ENCODE measurements around the gene AGMO. TPM values are rescaled to one million over a fixed set of nuclear protein-coding genes. Genes with fewer than 3 reads are reported as not detected.

Gene AGMO
- total RNA-seq, 1 donor from 2014 or later, result 0.32 TPM

GRCh38 chr7:15352421-15353206 is 209.2 kb downstream of the AGMO start:
- ATAC-seq (no peak), DNase-seq (no peak)
- intact Hi-C loops (cut with micrococcal nuclease), result no loop called here

- no peak for ATAC-seq
- no peak for DNase-seq
- intact Hi-C loops (cut with micrococcal nuclease), result no loop called here
Observed at GRCh38 chr7:15345216-15345615, 216.6 kb downstream of the AGMO start.

- intact Hi-C loops (cut with micrococcal nuclease), result no loop called here
- no peak for ATAC-seq
- no peak for DNase-seq
Observed at GRCh38 chr7:15341817-15342216, 220.0 kb downstream of the AGMO start.

- DNase-seq (no peak), ATAC-seq (no peak)
- intact Hi-C loops (cut with micrococcal nuclease), result no loop called here
Observed at GRCh38 chr7:15336146-15336545, 225.7 kb downstream of the AGMO start.

GRCh38 chr7:15335390-15335789 is 226.4 kb downstream of the AGMO start:
- intact Hi-C loops (cut with micrococcal nuclease), result no loop called here
- ATAC-seq, result no peak
- DNase-seq, result no peak

- no peak for DNase-seq
- intact Hi-C loops (cut with micrococcal nuclease), result no loop called here
- no peak for ATAC-seq
Observed at GRCh38 chr7:15334536-15335263, 227.1 kb downstream of the AGMO start.

GRCh38 chr7:15332956-15333355 is 228.9 kb downstream of the AGMO start:
- intact Hi-C loops (cut with micrococcal nuclease), result no loop called here
- DNase-seq, result no peak
- ATAC-seq, result no peak

GRCh38 chr7:15330943-15331342 is 230.9 kb downstream of the AGMO start:
- DNase-seq, result no peak
- intact Hi-C loops (cut with micrococcal nuclease), result no loop called here
- ATAC-seq, result no peak

GRCh38 chr7:15327001-15327400 is 234.8 kb downstream of the AGMO start:
- no peak for ATAC-seq
- intact Hi-C loops (cut with micrococcal nuclease), result loop anchor here (5.0 to 10.0 kb wide), 2 partner anchors 390 to 738 kb away; no protein-coding TSS in a partner anchor

GRCh38 chr7:15326044-15326644 is 235.7 kb downstream of the AGMO start:
- no peak for DNase-seq
- ATAC-seq, result no peak
- intact Hi-C loops (cut with micrococcal nuclease), result loop anchor here (5.0 to 10.0 kb wide), 2 partner anchors 391 to 739 kb away; no protein-coding TSS in a partner anchor

More at GRCh38 chr7:15327001-15327400, 234.8 kb downstream of the AGMO start:
- no peak for DNase-seq

GRCh38 chr7:15323550-15323949 is 238.3 kb downstream of the AGMO start:
- ATAC-seq (peak; percentile 78), DNase-seq (no peak)
- intact Hi-C loops (cut with micrococcal nuclease), result loop anchor here (10.0 kb wide), 1 partner anchor 741 kb away; no protein-coding TSS in a partner anchor

GRCh38 chr7:15317215-15317614 is 244.6 kb downstream of the AGMO start:
- ATAC-seq (no peak), DNase-seq (no peak)
- intact Hi-C loops (cut with micrococcal nuclease), result no loop called here

GRCh38 chr7:15315678-15316077 is 246.1 kb downstream of the AGMO start:
- intact Hi-C loops (cut with micrococcal nuclease), result no loop called here
- DNase-seq (no peak), ATAC-seq (no peak)

- intact Hi-C loops (cut with micrococcal nuclease), result no loop called here
- ATAC-seq (no peak), DNase-seq (no peak)
Observed at GRCh38 chr7:15314922-15315321, 246.9 kb downstream of the AGMO start.

- DNase-seq (no peak), ATAC-seq (no peak)
- intact Hi-C loops (cut with micrococcal nuclease), result no loop called here
Observed at GRCh38 chr7:15313361-15313760, 248.5 kb downstream of the AGMO start.

GRCh38 chr7:15309872-15310271 is 251.9 kb downstream of the AGMO start:
- DNase-seq, result no peak
- intact Hi-C loops (cut with micrococcal nuclease), result no loop called here
- no peak for ATAC-seq

GRCh38 chr7:15308821-15309220 is 253.0 kb downstream of the AGMO start:
- DNase-seq, result no peak
- intact Hi-C loops (cut with micrococcal nuclease), result no loop called here
- ATAC-seq, result no peak

GRCh38 chr7:15306296-15306695 is 255.5 kb downstream of the AGMO start:
- DNase-seq, result no peak
- no peak for ATAC-seq
- intact Hi-C loops (cut with micrococcal nuclease), result no loop called here

GRCh38 chr7:15305002-15305600 is 256.7 kb downstream of the AGMO start:
- intact Hi-C loops (cut with micrococcal nuclease), result no loop called here
- DNase-seq (peak; percentile 37), ATAC-seq (no peak)

GRCh38 chr7:15303357-15303756 is 258.5 kb downstream of the AGMO start:
- ATAC-seq (no peak), DNase-seq (no peak)
- intact Hi-C loops (cut with micrococcal nuclease), result no loop called here
